ENCODE measurements around the gene USP26. TPM values are rescaled to one million over a fixed set of nuclear protein-coding genes. Genes with fewer than 3 reads are reported as not detected.
"Not testable (repeated sequence)": the region's sequence is repeated elsewhere in the genome, so short reads cannot be mapped to it uniquely, and the experiment has no call there.

Gene USP26
- total and polyA plus RNA-seq, 2 donors (not counting 1 experiment from before 2014, with no cell fraction given), result not detected

DNA sequence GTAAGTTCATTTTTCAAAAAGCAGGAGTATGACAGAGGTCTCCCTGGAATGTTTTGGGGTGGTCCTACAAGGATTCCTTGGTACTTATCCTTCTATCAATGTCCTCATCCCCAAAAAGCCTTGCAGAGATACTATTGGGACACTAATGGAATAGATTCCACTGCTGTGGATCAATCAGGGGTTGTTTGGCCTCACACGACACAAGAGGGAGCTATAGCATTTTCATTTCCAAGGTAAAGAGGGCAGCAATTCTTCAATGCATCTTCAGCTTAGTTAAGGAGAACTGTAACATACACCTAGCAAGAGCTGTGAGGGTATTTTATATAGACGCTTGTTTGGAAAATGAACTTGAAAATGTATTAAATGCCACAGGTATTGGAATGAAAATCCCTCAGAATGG, 50.9 kb downstream of the USP26 start:
- H3K4me2 ChIP-seq (ENCODE audit: extremely low read depth, insufficient read depth, low read length), result no peak overlapping the region
- H3K27ac ChIP-seq (ENCODE audit: insufficient read depth, low read length), result no peak overlapping the region
- no peaks in the 10 kb centered on the region for H3K27me3 ChIP-seq (ENCODE audit: control insufficient read depth, insufficient read depth, low read length)
- no peak overlapping the region for H3K9ac ChIP-seq (ENCODE audit: insufficient read depth, low read length)
- H4K20me1 ChIP-seq (ENCODE audit: control insufficient read depth, extremely low read depth, insufficient read depth, low read length), result no peaks in the 10 kb centered on the region
- H3K36me3 ChIP-seq (ENCODE audit: control insufficient read depth, insufficient read depth, low read length), result no peaks in the 10 kb centered on the region
- no peaks in the 10 kb centered on the region for H3K9me3 ChIP-seq (ENCODE audit: control insufficient read depth, insufficient read depth, low read depth, low read length)
- peak; percentile 12 to 14 for DNase-seq (ENCODE audit: low read depth in 2 of 2)
- no peaks in the 10 kb centered on the region for H3K4me1 ChIP-seq (ENCODE audit: control insufficient read depth, extremely low read depth, insufficient read depth, low read length)
- H3K79me2 ChIP-seq (ENCODE audit: control insufficient read depth, insufficient read depth, low read length), result no peaks in the 10 kb centered on the region
- no peak overlapping the region for H2AFZ ChIP-seq (ENCODE audit: low read length)
- TF ChIP-seq, protein P1, sequence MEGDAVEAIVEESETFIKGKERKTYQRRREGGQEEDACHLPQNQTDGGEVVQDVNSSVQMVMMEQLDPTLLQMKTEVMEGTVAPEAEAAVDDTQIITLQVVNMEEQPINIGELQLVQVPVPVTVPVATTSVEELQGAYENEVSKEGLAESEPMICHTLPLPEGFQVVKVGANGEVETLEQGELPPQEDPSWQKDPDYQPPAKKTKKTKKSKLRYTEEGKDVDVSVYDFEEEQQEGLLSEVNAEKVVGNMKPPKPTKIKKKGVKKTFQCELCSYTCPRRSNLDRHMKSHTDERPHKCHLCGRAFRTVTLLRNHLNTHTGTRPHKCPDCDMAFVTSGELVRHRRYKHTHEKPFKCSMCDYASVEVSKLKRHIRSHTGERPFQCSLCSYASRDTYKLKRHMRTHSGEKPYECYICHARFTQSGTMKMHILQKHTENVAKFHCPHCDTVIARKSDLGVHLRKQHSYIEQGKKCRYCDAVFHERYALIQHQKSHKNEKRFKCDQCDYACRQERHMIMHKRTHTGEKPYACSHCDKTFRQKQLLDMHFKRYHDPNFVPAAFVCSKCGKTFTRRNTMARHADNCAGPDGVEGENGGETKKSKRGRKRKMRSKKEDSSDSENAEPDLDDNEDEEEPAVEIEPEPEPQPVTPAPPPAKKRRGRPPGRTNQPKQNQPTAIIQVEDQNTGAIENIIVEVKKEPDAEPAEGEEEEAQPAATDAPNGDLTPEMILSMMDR (conservative IDR thresholded peaks at IDR 0.05 in 1 of 2, IDR thresholded peaks at IDR 0.05 in 1 of 2; ENCODE audit: low read depth in 1 of 2, low read length in 2 of 2), result no peak
- TF ChIP-seq EZH2 (IDR thresholded peaks at IDR 0.05; ENCODE audit: low read length, missing control alignments), result no peak
- no peak overlapping the region for H3K4me3 ChIP-seq (replicated peaks in 1 of 4; ENCODE audit: control extremely low read depth in 1 of 4, insufficient read depth in 1 of 4, low read depth in 3 of 4, low read length in 4 of 4)

DNA sequence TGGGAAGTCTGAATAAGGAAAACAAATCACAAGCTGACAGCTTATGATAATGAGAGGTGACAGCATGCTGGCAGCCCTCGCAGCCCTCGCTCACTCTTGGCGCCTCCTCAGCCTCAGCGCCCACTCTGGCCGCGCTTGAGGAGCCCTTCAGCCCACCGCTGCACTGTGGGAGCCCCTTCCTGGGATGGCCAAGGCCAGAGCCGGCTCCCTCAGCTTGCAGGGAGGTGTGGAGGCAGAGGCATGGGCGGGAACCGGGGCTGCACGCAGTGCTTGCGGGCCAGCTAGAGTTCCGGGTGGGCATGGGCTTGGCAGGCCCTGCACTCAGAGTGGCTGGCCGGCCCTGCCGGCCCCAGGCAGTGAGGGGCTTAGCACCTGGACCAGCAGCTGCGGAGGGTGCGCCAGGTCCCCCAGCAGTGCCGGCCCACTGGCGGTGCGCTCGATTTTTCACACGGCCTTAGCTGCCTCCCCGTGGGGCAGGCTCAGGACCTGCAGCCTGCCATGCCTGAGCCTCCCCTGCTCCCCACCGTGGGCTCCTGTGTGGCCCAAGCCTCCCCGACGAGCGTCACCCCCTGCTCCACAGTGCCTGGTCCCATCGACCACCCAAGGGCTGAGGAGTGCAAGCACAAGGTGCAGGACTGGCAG, 52.6 kb downstream of the USP26 start:
- not testable (repeated sequence) for H3K27me3 ChIP-seq (ENCODE audit: control insufficient read depth, insufficient read depth, low read length); H4K20me1 ChIP-seq (ENCODE audit: control insufficient read depth, extremely low read depth, insufficient read depth, low read length); DNase-seq (ENCODE audit: low read depth in 2 of 2); H3K27ac ChIP-seq (ENCODE audit: insufficient read depth, low read length); H3K4me2 ChIP-seq (ENCODE audit: extremely low read depth, insufficient read depth, low read length); H3K4me1 ChIP-seq (ENCODE audit: control insufficient read depth, extremely low read depth, insufficient read depth, low read length); H3K9ac ChIP-seq (ENCODE audit: insufficient read depth, low read length); H3K79me2 ChIP-seq (ENCODE audit: control insufficient read depth, insufficient read depth, low read length); H3K4me3 ChIP-seq (replicated peaks in 1 of 4; ENCODE audit: control extremely low read depth in 1 of 4, insufficient read depth in 1 of 4, low read depth in 3 of 4, low read length in 4 of 4); H3K36me3 ChIP-seq (ENCODE audit: control insufficient read depth, insufficient read depth, low read length); H3K9me3 ChIP-seq (ENCODE audit: control insufficient read depth, insufficient read depth, low read depth, low read length); H2AFZ ChIP-seq (ENCODE audit: low read length)

DNA sequence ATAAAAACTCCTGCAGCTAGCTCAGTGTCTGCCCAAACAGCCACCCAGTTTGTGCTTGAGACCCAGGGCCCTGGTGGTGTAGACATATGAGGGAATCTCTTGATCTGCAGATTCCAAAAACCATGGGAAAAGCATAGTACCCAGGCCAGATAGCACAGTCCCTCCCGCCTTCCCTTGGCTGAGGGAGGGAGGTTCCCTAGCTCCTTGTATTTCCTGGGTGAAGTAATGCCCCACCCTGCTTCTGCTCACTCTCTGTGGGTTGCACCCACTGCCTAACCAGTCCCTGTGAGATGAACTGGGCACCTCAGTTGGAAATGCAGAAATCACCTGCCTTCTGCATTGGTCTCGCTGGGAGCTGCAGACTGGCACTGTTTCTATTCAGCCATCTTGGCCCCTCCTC, 54.6 kb downstream of the USP26 start:
- Histone ChIP-seq H4K20me1 (ENCODE audit: control insufficient read depth, extremely low read depth, insufficient read depth, low read length) (no peaks in the 10 kb centered on the region), H2AFZ (ENCODE audit: low read length) (no peak overlapping the region), H3K9ac (ENCODE audit: insufficient read depth, low read length) (no peak overlapping the region), H3K27me3 (ENCODE audit: control insufficient read depth, insufficient read depth, low read length) (no peaks in the 10 kb centered on the region), H3K9me3 (ENCODE audit: control insufficient read depth, insufficient read depth, low read depth, low read length) (no peaks in the 10 kb centered on the region), H3K27ac (ENCODE audit: insufficient read depth, low read length) (no peak overlapping the region), H3K36me3 (ENCODE audit: control insufficient read depth, insufficient read depth, low read length) (no peaks in the 10 kb centered on the region), H3K79me2 (ENCODE audit: control insufficient read depth, insufficient read depth, low read length) (no peaks in the 10 kb centered on the region), H3K4me3 (replicated peaks in 1 of 4; ENCODE audit: control extremely low read depth in 1 of 4, insufficient read depth in 1 of 4, low read depth in 3 of 4, low read length in 4 of 4) (no peak overlapping the region), H3K4me2 (ENCODE audit: extremely low read depth, insufficient read depth, low read length) (no peak overlapping the region), H3K4me1 (ENCODE audit: control insufficient read depth, extremely low read depth, insufficient read depth, low read length) (no peaks in the 10 kb centered on the region)
- TF ChIP-seq, protein P1 (conservative IDR thresholded peaks at IDR 0.05 in 1 of 2, IDR thresholded peaks at IDR 0.05 in 1 of 2; ENCODE audit: low read depth in 1 of 2, low read length in 2 of 2), result no peak
- TF ChIP-seq EZH2 (IDR thresholded peaks at IDR 0.05; ENCODE audit: low read length, missing control alignments), result no peak
- no peak for DNase-seq (ENCODE audit: low read depth in 2 of 2)
